Osteocyte (in vitro differentiated cells): ENCODE data around the gene CPNE7. TPM values are rescaled to one million over a fixed set of nuclear protein-coding genes. Genes with fewer than 3 reads are reported as not detected.
"Not testable (repeated sequence)": the region's sequence is repeated elsewhere in the genome, so short reads cannot be mapped to it uniquely, and the experiment has no call there.

ENCODE experiments used
- DNase-seq: peaks from one replicate; pipeline ENCODE4 v3.0.0; 2021; ENCODE audit warnings: mixed read lengths; ENCODE audit not compliant: unreplicated experiment; ENCODE audit errors: extremely low spot score
- H3K27ac Mint-ChIP-seq: one replicate; pipeline ENCODE4 v1.8.0; 2021; ENCODE audit warnings: mild to moderate bottlenecking, mixed read lengths; ENCODE audit not compliant: unreplicated experiment
- H3K27me3 Mint-ChIP-seq: one replicate; pipeline ENCODE4 v1.8.0; 2021; ENCODE audit warnings: mixed read lengths; ENCODE audit not compliant: unreplicated experiment
- H3K36me3 Mint-ChIP-seq: one replicate; pipeline ENCODE4 v1.8.0; 2021; ENCODE audit warnings: mixed read lengths; ENCODE audit not compliant: unreplicated experiment
- H3K4me1 Mint-ChIP-seq: one replicate; pipeline ENCODE4 v1.8.0; 2021; ENCODE audit warnings: mixed read lengths; ENCODE audit not compliant: unreplicated experiment
- H3K4me3 Mint-ChIP-seq: one replicate; pipeline ENCODE4 v1.8.0; 2021; ENCODE audit warnings: mild to moderate bottlenecking, moderate library complexity, mixed read lengths; ENCODE audit not compliant: unreplicated experiment
- H3K9me3 Mint-ChIP-seq: one replicate; pipeline ENCODE4 v1.8.0; 2021; ENCODE audit warnings: mixed read lengths; ENCODE audit not compliant: unreplicated experiment
- total RNA-seq: library from RNA; stranded (reverse); gene quantifications from 2 replicates; pipeline ENCODE4 v1.2.1, GENCODE V29; 2021
- TF ChIP-seq, protein P1 (sequence below): fragments of 200-600 bp; sonication (generic); IDR thresholded peaks from 2 replicates; pipeline ENCODE4 v1.5.0; 2021; ENCODE audit warnings: antibody characterized with exemption, mild to moderate bottlenecking, moderate library complexity

The CPNE7 gene
- total RNA-seq, 1 donor from 2014 or later = 19.7 TPM

DNA sequence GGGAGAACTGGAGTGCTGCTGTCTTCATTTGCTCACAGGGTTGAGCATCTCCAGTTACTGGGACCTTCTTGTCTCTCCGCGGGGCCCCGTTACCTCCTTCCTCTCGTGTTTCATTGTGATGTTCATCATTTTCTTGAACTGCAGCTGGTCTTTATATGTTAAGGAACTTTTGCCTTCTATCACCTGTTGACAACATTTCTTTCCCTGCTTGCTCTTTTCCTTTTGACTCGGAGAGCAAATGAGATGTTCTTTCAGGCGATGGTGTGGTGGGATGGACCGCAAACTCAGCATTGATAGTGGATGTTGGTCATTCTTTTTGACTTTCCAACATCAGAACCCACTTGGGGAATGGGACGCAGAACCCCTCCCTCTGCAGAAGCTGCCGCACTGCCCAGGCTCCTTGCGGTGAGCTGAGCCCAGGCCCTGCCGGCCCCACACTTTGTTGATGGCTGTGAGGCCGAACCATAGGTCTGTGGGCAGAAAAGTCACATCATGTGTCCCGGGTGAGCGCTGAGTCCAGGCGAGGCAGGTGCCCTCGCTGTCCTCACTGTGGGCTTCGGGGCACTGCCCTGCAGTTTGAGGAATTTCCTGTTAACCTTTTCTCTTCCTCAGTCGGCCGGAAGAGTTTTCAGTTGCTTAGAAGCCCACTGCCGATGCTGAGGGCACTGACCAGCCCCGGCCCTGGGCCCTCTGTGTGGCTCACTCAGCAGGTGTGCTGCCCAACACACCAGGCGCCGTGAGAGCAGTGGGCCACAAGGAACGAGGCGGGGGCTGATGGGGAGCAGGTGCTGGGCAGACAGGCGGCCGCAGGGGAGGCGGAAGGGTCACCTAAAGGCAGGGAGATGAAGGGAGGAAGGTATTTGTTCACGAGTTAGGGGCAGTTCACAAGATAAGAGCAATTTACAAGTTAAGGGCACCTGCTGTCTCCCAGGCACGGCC, 7.6 kb upstream of the CPNE7 start:
- Mint-ChIP-seq H3K27me3 (no peaks in the 10 kb centered on the region), H3K36me3 (peaks cover 19% of the 10 kb centered on the region), H3K4me3 (no peak overlapping the region), H3K27ac (no peak overlapping the region), H3K9me3 (no peaks in the 10 kb centered on the region), H3K4me1 (peaks cover 34% of the 10 kb centered on the region)
- no peak for DNase-seq
- TF ChIP-seq, protein P1, sequence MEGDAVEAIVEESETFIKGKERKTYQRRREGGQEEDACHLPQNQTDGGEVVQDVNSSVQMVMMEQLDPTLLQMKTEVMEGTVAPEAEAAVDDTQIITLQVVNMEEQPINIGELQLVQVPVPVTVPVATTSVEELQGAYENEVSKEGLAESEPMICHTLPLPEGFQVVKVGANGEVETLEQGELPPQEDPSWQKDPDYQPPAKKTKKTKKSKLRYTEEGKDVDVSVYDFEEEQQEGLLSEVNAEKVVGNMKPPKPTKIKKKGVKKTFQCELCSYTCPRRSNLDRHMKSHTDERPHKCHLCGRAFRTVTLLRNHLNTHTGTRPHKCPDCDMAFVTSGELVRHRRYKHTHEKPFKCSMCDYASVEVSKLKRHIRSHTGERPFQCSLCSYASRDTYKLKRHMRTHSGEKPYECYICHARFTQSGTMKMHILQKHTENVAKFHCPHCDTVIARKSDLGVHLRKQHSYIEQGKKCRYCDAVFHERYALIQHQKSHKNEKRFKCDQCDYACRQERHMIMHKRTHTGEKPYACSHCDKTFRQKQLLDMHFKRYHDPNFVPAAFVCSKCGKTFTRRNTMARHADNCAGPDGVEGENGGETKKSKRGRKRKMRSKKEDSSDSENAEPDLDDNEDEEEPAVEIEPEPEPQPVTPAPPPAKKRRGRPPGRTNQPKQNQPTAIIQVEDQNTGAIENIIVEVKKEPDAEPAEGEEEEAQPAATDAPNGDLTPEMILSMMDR = no peak

DNA sequence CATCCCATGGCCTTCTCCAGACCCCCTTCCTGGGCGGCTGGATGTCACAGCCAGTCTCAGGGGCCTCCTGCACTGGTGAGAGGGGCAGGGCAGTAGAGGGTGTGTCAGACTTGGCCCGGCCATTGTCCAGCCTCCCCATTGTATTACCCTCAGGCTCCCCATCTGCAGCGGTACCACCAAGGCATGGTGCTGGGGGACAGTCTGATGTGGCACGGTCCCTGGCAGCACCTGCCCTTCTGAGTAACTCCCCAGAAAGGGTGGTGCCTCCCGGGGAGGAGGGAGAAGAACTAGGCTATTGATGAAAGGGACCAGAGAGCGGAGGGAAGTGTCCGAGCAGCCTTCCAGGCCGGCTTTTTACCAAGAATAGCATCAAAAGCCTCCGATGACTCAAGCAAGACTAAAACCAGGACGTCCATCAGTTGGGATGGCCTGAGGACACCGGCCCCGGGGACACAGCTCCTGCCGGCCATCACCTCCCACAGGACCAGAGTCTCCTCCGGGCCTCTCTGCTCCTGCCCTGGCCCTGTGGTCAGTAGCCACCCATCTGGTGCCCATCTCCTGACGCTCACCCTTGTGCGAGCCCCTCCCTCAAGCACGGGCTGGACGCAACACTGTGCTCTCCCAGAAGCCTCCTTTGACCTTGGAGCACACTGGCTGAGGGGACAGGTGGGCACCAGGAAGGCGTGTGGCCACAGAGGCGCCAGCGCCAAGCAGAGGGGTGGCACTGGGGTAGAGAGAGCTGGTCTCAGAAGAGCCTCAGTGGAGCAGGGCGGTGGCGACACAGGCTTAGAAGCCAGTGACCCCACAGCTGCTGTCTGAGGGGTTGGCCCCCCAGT, 5.8 kb upstream of the CPNE7 start:
- H3K4me1 Mint-ChIP-seq = peaks cover 32% of the 10 kb centered on the region
- no peak overlapping the region for H3K4me3 Mint-ChIP-seq
- no peaks in the 10 kb centered on the region for H3K9me3 Mint-ChIP-seq
- no peak for DNase-seq
- H3K27ac Mint-ChIP-seq = no peak overlapping the region
- TF ChIP-seq, protein P1 = no peak
- H3K27me3 Mint-ChIP-seq = no peaks in the 10 kb centered on the region
- peaks cover 5% of the 10 kb centered on the region for H3K36me3 Mint-ChIP-seq

GRCh38 chr16:89570342-89570923, 5.1 kb upstream of the CPNE7 start:
- Mint-ChIP-seq H3K36me3 (peaks cover 2% of the 10 kb centered on the region), H3K4me1 (peaks cover 26% of the 10 kb centered on the region), H3K27me3 (no peaks in the 10 kb centered on the region), H3K4me3 (no peak overlapping the region), H3K9me3 (no peaks in the 10 kb centered on the region), H3K27ac (no peak overlapping the region)
- no peak for DNase-seq
- TF ChIP-seq, protein P1 = no peak

DNA sequence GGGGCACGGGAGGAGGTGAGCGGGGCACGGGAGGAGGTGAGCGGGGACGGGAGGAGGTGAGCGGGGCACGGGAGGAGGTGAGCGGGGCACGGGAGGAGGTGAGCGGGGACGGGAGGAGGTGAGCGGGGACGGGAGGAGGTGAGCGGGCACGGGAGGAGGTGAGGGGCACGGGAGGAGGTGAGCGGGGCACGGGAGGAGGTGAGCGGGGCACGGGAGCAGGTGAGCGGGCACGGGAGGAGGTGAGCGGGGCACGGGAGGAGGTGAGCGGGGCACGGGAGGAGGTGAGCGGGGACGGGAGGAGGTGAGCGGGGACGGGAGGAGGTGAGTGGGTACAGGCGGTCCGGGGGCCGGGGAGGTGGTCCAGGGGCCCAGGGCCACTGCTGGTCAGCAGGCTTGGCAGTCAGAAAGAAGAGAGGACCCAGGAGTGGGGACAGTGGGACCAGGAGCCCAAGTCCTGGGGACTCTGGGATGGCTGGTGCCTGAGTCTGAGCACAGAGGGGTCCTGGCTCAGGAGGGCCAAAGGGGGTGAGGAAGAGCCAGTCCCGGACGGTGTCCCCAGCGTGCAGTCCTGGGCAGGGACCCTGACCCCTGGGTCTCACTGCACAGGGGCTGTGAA, 4.5 kb upstream of the CPNE7 start:
- H3K27me3 Mint-ChIP-seq, H3K36me3 Mint-ChIP-seq, H3K4me3 Mint-ChIP-seq, DNase-seq, H3K27ac Mint-ChIP-seq, H3K9me3 Mint-ChIP-seq: not testable (repeated sequence)
- H3K4me1 Mint-ChIP-seq = peaks cover 20% of the 10 kb centered on the region

GRCh38 chr16:89571636-89572035, 3.9 kb upstream of the CPNE7 start:
- H3K27me3 Mint-ChIP-seq = no peaks in the 10 kb centered on the region
- peaks cover 2% of the 10 kb centered on the region for H3K36me3 Mint-ChIP-seq
- TF ChIP-seq, protein P1 = no peak
- H3K4me1 Mint-ChIP-seq = peaks cover 16% of the 10 kb centered on the region
- H3K4me3 Mint-ChIP-seq = no peak overlapping the region
- H3K9me3 Mint-ChIP-seq = no peaks in the 10 kb centered on the region
- no peak overlapping the region for H3K27ac Mint-ChIP-seq
- DNase-seq = no peak
